ENCODE measurements around the gene FBXL22.
"Not testable (repeated sequence)": the region's sequence is repeated elsewhere in the genome, so short reads cannot be mapped to it uniquely, and the experiment has no call there.

FBXL22 gene

GRCh38 chr15:63595065-63595464 is 2.1 kb upstream of the FBXL22 start:
- no peak for DNase-seq

- no peak for DNase-seq
Measured at GRCh38 chr15:63595688-63596087, 1.5 kb upstream of the FBXL22 start.

- no peak for DNase-seq
Measured at GRCh38 chr15:63596676-63597037, 530 bp upstream of the FBXL22 start.

GRCh38 chr15:63597821-63598220 is 634 bp downstream of the FBXL22 start:
- no peak for DNase-seq

- DNase-seq = no peak
Measured at GRCh38 chr15:63598473-63599400, 1.6 kb downstream of the FBXL22 start.

- peak; percentile 42 for DNase-seq
Measured at GRCh38 chr15:63599401-63600000, 2.3 kb downstream of the FBXL22 start.

- DNase-seq = no peak
Measured at GRCh38 chr15:63600001-63600615, 2.9 kb downstream of the FBXL22 start.

GRCh38 chr15:63600616-63601025 is 3.4 kb downstream of the FBXL22 start:
- DNase-seq = peak; percentile 94

GRCh38 chr15:63601026-63601703 is 4.0 kb downstream of the FBXL22 start:
- peak; percentile 53 for DNase-seq

GRCh38 chr15:63601704-63602185 is 4.6 kb downstream of the FBXL22 start:
- DNase-seq = no peak

- no peak for DNase-seq
Measured at GRCh38 chr15:63602595-63602994, 5.4 kb downstream of the FBXL22 start.

- no peak for DNase-seq
Measured at GRCh38 chr15:63603516-63603915, 6.3 kb downstream of the FBXL22 start.

- DNase-seq = no peak
Measured at GRCh38 chr15:63604281-63604680, 7.1 kb downstream of the FBXL22 start.

GRCh38 chr15:63605036-63605435 is 7.8 kb downstream of the FBXL22 start:
- DNase-seq = no peak

GRCh38 chr15:63605816-63606215 is 8.6 kb downstream of the FBXL22 start:
- peak; percentile 86 for DNase-seq

- DNase-seq = no peak
Measured at GRCh38 chr15:63606308-63606707, 9.1 kb downstream of the FBXL22 start.

GRCh38 chr15:63608989-63609388 is 11.8 kb downstream of the FBXL22 start:
- no peak for DNase-seq

GRCh38 chr15:63609448-63609847 is 12.3 kb downstream of the FBXL22 start:
- no peak for DNase-seq

- peak; percentile 90 for DNase-seq
Measured at GRCh38 chr15:63610209-63610841, 13.1 kb downstream of the FBXL22 start.

- DNase-seq = no peak
Measured at GRCh38 chr15:63611177-63611576, 14.0 kb downstream of the FBXL22 start.

GRCh38 chr15:63612300-63612699 is 15.1 kb downstream of the FBXL22 start:
- DNase-seq = no peak

GRCh38 chr15:63615935-63616334 is 18.7 kb downstream of the FBXL22 start:
- DNase-seq = no peak

GRCh38 chr15:63617147-63617546 is 20.0 kb downstream of the FBXL22 start:
- DNase-seq = not testable (repeated sequence)

Measured in activated CD4-positive, alpha-beta T cell treated with anti-CD3 and anti-CD28 coated beads, Interleukin-2, Interleukin-6, amounts not matched to agents 100 ng/mL and 50 ng/mL, durations not matched to agents 16 hours and 8 hours (primary cell).